T-helper 1 cell treated with Interleukin-12 subunit alpha and Interleukin-12 subunit beta and Interleukin-4 antibody, amounts not matched to agents 30 ng/mL and 1 ng/mL, for 36 hours (primary cell): ENCODE data around the gene DENND5A. TPM values are rescaled to one million over a fixed set of nuclear protein-coding genes. Genes with fewer than 3 reads are reported as not detected.
"Not testable (repeated sequence)": the region's sequence is repeated elsewhere in the genome, so short reads cannot be mapped to it uniquely, and the experiment has no call there.

ENCODE experiments used
- intact Hi-C: fragments of 100-400 bp; cut with micrococcal nuclease; formaldehyde crosslinking; loops from one replicate; pipeline ENCODE4 v1.15.1; 2024
- total RNA-seq: library from RNA; stranded (reverse); gene quantifications from 2 replicates; pipeline ENCODE4 v1.2.3, GENCODE V29; 2022

The DENND5A gene
- total RNA-seq, 1 donor from 2014 or later: 36.8 TPM

DNA sequence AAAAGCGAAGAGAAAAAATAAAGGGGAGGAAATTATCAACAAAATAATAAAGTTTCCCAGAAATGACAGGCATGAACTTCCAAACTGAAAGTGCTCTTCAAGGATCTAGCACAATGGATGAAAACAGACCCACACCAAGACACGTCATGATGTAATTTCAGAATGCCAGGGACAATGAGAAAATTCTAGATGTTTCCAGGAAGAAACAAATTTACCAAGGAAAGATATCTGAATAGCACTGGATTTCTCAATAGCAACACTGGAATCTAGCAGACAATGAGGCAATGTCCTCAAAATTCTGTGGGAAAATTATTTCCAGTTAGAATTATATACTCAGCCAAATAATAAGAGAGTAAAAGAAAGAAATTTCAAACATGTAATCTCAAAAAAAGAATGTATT lies 46.0 kb downstream of the DENND5A start:
- intact Hi-C loops: no loop called here

DNA sequence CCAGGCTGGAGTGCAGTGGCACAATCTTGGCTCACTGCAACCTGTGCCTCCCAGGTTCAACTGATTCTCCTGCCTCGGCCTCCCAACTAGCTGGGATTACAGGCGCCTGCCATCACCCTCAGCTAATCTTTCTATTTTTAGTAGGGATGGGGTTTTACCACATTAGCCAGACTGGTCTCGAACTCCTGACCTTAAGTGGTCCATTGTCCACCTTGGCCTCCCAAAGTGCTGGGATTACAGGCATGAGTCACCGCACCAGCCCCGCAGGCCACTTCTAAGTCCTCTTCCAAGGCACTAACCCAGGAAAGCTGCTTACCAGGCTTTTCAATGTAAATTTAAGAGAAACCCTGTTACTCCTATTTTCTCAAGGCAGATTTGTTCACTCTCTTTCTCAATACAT lies 50.4 kb downstream of the DENND5A start:
- intact Hi-C loops: loop anchor here (1.0 kb wide), 1 partner anchor 17 kb away; no protein-coding TSS in a partner anchor

DNA sequence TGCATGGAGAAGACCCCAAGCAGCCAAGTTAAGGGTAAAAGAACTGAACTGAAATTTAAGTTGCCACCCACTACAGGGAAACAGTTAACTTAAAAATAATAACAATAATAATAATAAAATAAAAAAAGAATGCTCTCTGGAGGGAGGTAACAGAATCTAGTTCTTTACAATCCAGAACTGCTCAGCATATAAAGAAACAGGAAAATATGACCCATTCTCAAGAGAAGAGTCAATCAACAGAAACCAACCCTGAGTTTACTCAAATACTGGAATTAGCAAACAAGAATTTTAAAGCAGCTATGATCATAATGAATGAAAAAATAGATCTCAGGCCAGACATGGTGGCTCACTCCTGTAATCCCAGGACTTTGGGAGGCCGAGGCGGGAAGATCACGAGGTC lies 53.8 kb downstream of the DENND5A start:
- intact Hi-C loops: loop anchor here (2.0 kb wide), 1 partner anchor 53 kb away; the partner anchor contains the start of gene DENND5A

DNA sequence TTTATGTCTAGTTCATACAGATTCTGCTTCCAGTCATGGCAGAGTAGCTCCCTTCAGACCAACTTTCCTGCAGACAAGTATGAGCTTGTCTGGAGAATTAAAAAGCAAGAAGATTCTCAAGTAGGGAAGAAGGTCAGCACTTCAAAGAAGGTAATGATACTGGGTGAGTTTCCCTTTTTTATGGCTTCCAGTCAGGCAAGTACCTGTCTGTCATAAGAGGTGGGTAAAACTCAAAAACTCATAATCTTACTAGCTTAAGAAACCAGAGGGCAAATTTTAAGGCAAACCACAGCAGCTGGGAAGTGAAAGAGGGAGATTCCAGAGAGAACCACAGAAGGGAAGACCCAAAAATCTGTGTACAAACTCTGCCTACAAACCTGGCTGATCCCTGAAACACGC lies 54.2 kb downstream of the DENND5A start:
- intact Hi-C loops: loop anchor here (2.0 kb wide), 1 partner anchor 54 kb away; the partner anchor contains the start of gene DENND5A

DNA sequence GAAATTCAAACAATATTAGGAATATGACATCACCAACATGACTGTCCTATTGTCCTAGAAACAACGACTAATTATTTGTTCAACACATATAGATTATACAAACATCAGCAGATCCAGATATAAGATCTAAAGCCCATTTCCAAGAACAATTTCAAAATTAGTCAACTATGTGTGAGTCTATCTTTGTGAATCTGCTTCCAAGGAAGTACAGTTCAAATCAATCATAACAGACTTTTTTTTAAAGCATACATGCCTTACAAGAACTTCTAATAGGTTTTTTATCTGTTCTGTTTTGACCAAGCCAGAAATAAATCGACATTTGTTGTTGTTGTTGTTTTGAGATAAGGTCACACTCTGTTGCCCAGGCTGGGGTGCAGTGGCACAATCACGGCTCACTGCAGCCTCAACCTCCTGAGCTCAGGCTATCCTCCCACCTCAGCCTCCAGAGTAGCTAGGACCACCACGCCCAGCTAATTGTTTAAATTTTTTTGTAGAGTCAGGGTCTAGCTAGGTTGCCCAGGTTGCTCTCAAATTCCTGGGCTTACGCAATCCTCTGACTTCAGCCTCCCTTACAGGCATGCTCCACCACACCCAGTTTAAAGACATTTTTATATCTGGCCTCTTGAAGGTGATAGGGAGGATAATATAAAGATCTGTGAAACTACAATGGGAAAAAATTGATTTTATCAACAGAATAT lies 54.8 kb downstream of the DENND5A start:
- intact Hi-C loops: loop anchor here (2.0 kb wide), 1 partner anchor 54 kb away; the partner anchor contains the start of gene DENND5A

DNA sequence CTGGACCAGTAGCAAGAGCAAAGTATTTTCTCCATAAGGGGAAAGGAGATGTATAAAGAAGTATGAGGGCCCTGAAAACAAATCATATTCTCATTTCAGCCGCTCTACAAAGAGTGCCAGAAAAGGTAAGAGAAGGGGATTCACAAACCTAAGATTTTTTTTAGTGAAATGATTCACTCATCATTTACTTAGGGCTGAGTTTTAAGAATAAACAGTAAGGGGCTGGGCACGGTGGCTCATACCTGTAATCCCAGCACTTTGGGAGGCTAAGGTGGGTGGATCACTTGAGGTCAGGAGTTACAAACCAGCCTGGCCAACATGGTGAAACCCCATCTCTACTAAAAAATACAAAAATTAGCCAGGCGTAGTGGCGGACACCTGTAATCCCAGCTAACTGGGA lies 55.5 kb downstream of the DENND5A start:
- intact Hi-C loops: loop anchor here (2.0 kb wide), 1 partner anchor 55 kb away; the partner anchor contains the start of gene DENND5A

DNA sequence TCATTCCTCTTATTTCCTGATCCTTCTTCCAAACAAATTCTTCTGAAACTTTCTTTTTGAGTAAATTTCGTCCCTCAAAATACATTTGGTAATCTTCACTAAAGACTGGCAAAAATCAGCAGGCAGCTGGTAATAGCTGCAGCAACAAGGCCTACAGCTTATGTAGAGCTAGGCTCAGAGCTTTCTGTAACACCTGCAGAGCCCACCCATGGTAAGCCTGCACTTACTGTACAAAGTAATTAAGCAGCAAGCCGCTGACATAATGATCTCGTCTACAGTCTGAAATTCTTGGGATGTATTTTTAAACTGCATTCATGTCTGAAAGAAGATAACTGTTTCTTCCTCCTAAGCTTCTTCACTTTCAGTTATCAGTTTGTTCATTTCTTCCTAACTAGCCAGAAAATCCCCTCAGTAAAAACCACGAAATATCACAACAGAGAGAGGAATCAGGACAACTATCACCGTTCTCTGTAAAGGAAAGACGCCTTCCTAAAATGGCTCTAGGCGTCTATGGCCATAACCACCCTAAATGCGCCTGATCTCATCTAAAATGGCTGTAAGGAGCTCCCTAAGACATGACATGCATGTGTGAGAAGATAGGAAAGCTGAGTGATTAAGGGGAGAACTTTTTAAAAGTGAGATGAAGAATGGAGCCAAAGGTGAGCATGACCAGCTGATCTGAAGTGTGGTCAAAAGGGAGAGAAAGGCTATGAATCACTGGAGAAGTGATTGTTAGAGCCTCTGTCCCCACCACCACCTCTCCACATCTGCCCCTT lies 56.2 kb downstream of the DENND5A start:
- intact Hi-C loops: no loop called here

DNA sequence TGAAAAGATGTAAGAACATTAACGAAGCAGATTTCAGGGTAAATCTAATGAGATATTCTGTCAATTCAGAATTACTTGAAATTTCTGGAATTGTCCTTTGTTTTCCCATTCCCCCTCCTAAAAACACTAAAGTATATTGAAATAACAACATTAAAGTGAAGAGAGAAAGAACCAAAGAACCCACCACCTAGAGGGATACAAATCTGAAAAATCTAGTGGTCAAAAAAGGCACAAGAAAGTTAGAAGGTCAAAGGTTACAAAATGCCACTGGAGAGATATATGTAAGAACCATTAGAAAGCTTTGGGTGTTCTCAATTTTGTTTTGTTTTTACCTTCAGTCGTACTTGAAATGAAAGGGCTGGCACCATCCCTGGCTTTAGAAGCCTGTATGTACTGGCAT lies 57.9 kb downstream of the DENND5A start:
- intact Hi-C loops: no loop called here

DNA sequence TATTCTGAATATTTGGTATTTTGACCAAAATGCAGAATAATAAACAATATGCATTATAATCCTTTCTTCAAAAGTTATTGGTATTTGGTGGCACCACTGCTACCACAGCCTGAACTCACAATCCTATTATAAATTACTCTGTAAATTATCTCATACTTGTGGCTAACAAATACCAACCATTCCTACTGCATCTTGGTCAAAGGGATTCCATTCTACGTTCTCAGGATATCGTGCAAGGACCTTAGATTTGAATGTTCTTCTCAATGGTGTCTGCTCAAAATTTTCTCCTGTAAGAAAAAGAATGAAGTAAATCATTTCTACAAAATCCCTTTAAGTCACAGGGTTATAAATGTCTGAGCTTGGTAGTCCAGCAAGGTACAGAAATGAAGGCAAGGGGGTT lies 58.7 kb downstream of the DENND5A start:
- intact Hi-C loops: no loop called here

DNA sequence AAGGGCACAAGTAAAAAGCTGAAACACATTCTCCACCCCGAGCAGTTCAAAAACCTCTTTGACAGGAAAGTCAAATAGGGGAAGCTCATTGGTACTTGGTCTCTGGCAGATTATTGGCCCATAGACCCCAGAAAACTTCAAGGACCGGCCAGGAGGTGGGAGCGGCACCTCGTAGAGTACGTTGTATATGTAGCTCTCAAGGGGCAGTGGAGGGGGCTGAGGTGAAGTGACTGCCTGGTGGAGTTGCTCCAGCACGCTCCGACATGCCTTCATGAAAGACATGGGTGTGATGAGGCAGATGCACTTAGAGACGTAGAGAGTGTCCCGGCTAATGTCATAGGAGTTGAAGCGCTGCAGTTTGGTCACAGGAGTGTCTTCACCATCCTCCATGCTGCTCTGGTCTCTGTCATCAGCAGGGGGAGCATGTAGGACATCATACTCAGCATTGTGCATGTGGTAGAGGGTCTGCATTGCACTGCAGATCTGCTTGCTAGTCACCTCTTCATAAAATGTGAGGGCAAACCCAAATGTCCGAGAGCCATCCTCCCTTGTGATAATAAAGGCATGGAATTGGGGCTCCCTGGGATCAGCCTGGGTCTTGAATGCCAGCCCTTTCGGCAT lies 61.3 kb downstream of the DENND5A start:
- intact Hi-C loops: loop anchor here (2.0 kb wide), 1 partner anchor 77 kb away; no protein-coding TSS in a partner anchor

DNA sequence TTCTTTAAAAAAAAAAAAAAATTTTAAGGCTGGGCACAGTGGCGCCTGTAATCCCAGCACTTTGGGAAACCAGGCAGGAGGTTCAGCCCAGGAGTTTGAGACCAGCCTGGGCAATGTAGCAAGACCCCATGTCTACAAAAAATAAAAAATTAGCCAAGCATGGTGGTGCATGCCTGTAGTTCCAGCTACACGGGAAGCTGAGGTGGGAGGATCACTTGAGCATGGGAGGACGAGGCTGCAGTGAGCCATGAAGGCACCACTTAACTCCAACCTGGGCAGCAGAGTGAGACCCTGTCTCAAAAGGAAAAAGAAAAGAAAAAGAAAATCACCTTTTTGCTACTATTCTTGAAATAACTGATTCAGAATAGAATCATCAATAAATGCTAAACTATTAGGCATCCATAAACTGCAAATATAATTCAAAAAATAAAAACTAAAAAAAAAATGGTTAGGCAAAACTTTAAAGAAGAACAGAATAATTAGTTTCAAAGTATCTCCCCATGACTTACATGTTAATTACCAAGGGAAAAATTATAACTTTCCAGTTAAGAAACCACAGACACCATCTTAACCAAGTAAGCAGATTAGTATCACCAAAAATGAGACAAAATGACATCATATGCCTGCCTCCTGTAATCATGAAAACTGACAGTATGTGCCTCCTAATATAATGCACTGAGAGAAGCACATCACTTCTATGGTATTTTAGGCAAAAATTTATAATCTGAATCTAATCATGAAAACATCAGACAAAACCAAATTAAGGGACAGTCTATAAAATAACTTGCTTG lies 63.6 kb downstream of the DENND5A start:
- intact Hi-C loops: no loop called here

DNA sequence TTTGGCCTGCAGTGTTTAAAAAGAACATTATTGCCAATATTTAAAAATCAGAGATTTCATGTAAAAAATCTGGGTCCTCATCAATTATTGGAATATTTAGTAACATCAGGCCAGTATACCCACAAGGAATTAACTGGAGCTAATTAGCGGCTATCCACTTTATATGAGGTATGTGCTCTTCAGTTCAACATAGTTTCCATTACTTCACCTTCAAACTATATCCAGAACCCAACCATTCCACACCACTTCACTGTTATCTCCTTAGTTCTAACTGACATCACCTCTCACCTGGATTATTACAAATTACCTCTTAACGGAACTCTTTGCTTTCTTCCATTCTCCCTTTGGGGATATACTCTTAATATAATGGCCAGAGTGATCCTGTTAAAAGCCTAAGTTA lies 64.7 kb downstream of the DENND5A start:
- intact Hi-C loops: no loop called here

DNA sequence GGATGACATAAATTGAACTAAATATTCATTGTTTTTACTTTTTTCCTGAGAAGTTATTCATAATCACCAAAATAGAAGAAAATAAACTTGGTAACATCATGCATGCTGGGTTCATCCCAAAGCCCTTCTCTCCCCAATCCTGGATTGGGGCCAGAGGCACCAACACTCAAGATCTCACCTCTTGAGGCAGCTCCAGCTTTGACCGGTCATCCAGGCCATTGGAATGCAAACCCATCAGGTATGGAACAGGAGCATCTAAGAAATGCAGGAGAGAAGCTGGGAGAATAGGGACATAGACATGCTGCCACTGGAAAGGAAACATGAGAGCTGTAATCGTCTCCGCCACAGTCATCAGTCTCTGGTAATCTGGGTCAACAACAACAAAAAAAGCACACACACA lies 71.8 kb downstream of the DENND5A start:
- intact Hi-C loops: no loop called here

DNA sequence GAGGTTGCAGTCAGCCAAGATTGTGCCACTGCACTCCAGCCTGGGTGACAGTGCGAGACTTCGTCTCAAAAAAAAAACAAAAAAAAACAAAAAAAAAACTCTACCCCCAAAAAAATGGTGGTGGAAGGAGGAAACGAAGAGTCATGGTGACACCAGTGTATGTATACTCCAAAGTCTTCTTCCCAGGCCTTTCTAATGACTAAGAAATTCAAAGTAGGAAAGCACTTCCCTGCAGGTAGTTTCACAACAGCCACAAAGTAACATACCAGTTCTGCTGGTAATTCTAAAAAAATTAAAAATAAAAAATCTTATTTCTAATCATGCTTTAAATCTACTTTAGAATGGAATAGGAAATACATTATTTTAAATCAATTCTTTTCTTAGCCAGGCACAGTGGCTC lies 72.6 kb downstream of the DENND5A start:
- intact Hi-C loops: no loop called here

DNA sequence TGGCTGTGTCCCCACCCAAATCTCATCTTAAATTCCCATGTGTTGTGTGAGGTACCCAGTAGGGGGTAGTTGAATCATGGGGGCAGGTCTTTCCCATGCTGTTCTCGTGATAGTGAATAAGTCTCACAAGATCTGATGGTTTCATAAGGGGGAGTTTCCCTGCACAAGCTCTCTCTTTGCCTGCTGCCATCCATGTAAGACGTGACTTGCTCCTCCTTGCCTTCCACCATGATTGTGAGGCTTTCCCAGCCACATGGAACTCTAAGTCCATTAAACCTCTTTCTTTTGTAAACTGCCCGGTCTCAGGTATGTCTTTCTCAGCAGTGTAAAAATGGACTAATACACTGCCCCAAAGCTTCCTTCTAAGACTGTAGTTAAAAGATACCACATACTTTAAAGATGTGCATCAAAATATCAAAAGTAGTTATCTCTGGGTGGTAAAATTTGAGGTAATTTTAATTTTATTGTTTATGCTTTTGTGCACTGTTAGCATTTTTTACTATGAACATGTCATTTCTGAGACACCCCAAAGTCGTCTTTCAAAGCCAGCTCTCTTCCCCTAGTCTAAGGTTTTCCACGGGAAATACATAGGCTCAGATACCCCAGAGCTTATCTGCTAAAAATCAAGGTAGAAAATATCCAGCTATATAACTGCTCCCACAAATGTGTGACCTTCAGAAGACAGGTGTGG lies 74.7 kb downstream of the DENND5A start:
- intact Hi-C loops: not testable (repeated sequence)

DNA sequence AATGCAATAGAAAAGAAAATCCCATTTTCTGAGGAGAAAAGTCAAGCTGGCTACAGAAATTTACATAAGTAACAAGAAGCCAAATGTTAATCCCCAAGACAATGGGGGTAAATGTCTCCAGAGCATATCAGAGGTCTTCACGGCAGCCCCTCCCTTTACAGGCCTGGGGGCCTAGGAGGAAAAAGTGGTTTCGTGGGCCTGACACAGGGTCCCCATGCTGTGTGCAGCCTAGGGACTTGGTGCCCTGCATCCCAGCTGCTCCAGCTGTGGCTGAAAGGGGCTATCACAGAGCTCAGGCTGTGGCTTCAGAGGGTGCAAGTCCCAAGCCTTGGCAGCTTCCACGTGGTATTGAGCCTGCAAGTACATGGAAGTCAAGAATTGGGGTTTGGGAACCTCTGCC lies 76.3 kb downstream of the DENND5A start:
- intact Hi-C loops: not testable (repeated sequence)

DNA sequence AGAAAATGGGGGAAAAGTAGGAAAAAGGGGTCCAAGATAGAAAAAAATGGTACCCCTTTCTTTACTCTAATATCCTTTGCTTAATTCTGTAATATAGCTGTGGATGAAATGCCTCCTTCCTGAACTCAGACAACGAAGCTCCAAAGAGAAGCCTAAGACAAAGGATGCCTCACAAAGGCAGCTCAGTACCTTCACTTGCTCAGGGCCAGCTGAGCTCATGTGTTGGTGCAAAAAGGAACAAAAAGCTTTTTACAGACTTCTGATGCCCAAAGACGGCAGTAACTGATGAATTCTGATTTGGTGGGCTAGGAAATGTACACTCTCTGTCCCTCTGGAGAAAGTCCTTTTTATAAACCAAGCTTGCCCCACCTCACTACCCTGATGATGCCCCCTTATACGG lies 77.5 kb downstream of the DENND5A start:
- intact Hi-C loops: no loop called here

DNA sequence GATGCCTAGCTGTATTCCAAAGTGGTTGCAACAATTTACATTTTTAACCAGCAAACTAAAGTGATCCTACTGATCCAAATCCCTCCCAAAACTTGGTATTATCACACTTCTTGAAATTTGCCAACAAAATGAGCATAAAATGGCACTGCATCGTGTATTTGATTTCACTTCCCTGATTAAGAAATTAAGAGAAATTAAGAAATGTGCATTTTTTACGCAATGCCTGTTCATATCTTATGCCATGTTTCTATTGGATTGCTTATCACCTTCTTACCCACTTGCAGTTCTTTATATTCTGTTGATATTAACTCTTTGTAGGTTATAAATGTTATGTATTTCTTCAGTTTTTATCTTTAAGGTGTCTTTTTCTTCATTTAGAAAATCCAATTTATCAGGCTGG lies 80.6 kb downstream of the DENND5A start:
- intact Hi-C loops: no loop called here

DNA sequence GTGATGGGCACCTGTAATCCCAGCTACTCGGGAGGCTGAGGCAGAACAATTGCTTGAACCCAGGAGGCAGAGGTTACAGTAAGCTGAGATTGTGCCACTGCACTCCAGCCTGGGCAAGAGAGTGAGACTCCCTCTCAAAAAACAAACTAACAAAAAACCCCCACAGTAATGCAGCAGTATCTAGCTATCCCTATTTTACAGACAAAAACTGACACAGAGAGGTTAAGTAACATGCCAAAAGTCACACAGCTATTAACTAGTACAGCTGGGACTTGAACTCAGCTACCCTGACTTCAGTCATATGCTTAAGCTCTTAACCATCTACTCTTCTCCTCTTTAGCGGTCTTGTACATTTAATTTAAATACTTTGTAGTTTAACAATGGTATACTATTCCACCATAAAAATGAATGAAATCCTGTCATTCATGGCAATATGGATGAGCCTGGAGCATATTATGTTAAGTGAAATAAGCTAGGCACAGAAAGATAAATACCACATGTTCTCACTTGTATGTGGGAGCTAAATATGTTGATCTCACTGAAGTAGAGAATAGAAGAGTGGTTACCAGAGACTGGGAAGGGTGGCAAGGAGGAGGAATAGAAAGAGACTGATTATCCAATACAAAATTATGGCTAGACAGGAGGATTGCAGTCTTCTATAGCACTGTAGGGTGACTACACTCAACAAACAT lies 82.8 kb downstream of the DENND5A start:
- intact Hi-C loops: no loop called here

DNA sequence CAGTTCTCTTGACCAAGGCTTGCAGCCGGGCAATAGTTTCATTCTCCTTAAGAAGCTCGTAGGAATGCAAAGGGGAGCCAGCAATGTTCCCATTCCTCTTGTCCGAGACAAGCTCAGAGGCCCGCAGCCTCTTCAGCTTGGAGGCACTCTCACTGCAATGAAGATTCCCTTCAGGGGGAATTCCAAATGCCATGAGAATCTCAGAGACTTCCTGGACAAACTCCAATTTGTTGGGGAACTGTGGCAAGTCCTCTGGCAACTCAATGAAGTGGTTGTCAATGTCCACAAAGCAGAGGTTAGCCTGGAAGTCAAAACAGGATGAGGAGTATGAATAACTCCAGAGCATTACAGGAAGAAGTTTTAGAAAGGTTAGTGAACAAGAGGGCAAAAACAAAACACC lies 84.4 kb downstream of the DENND5A start:
- intact Hi-C loops: no loop called here
